Measurements from ENCODE around the gene FTH1. TPM values are rescaled to one million over a fixed set of nuclear protein-coding genes. Genes with fewer than 3 reads are reported as not detected.

The FTH1 gene
- total RNA-seq, 1 donor from 2014 or later: 1,669 TPM

GRCh38 chr11:61960532-61960931, 6.9 kb downstream of the FTH1 start:
- no peak for DNase-seq (ENCODE audit: low spot score, unreplicated experiment)
- TF ChIP-seq, protein P1, sequence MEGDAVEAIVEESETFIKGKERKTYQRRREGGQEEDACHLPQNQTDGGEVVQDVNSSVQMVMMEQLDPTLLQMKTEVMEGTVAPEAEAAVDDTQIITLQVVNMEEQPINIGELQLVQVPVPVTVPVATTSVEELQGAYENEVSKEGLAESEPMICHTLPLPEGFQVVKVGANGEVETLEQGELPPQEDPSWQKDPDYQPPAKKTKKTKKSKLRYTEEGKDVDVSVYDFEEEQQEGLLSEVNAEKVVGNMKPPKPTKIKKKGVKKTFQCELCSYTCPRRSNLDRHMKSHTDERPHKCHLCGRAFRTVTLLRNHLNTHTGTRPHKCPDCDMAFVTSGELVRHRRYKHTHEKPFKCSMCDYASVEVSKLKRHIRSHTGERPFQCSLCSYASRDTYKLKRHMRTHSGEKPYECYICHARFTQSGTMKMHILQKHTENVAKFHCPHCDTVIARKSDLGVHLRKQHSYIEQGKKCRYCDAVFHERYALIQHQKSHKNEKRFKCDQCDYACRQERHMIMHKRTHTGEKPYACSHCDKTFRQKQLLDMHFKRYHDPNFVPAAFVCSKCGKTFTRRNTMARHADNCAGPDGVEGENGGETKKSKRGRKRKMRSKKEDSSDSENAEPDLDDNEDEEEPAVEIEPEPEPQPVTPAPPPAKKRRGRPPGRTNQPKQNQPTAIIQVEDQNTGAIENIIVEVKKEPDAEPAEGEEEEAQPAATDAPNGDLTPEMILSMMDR (IDR thresholded peaks at IDR 0.05; ENCODE audit: unreplicated experiment): no peak
- Mint-ChIP-seq H3K27ac (no peak overlapping the region), H3K4me1 (ENCODE audit: low read depth) (peaks cover 16% of the 10 kb centered on the region), H3K36me3 (ENCODE audit: insufficient read depth) (peaks cover 33% of the 10 kb centered on the region), H3K4me3 (ENCODE audit: low read depth) (no peak overlapping the region), H3K27me3 (peaks cover 10% of the 10 kb centered on the region), H3K9me3 (ENCODE audit: low read depth) (no peaks in the 10 kb centered on the region)

GRCh38 chr11:61959678-61960077, 7.8 kb downstream of the FTH1 start:
- no peak overlapping the region for H3K4me3 Mint-ChIP-seq (ENCODE audit: low read depth)
- peaks cover 9% of the 10 kb centered on the region for H3K4me1 Mint-ChIP-seq (ENCODE audit: low read depth)
- H3K27me3 Mint-ChIP-seq: peaks cover 13% of the 10 kb centered on the region
- TF ChIP-seq, protein P1 (IDR thresholded peaks at IDR 0.05; ENCODE audit: unreplicated experiment): no peak
- DNase-seq (ENCODE audit: low spot score, unreplicated experiment): no peak
- H3K9me3 Mint-ChIP-seq (ENCODE audit: low read depth): no peaks in the 10 kb centered on the region
- H3K36me3 Mint-ChIP-seq (ENCODE audit: insufficient read depth): peaks cover 24% of the 10 kb centered on the region
- H3K27ac Mint-ChIP-seq: no peak overlapping the region

- Mint-ChIP-seq H3K4me1 (ENCODE audit: low read depth) (peaks cover 5% of the 10 kb centered on the region), H3K27ac (peak overlapping the region; percentile 87), H3K36me3 (ENCODE audit: insufficient read depth) (peaks cover 20% of the 10 kb centered on the region), H3K27me3 (peaks cover 18% of the 10 kb centered on the region), H3K4me3 (ENCODE audit: low read depth) (no peak overlapping the region), H3K9me3 (ENCODE audit: low read depth) (no peaks in the 10 kb centered on the region)
- TF ChIP-seq, protein P1 (IDR thresholded peaks at IDR 0.05; ENCODE audit: unreplicated experiment): no peak
- no peak for DNase-seq (ENCODE audit: low spot score, unreplicated experiment)
Observed at GRCh38 chr11:61959114-61959513, 8.3 kb downstream of the FTH1 start.

GRCh38 chr11:61958590-61958989, 8.8 kb downstream of the FTH1 start:
- DNase-seq (ENCODE audit: low spot score, unreplicated experiment): no peak
- Mint-ChIP-seq H3K36me3 (ENCODE audit: insufficient read depth) (peaks cover 14% of the 10 kb centered on the region), H3K27ac (no peak overlapping the region), H3K4me3 (ENCODE audit: low read depth) (no peak overlapping the region), H3K27me3 (peaks cover 24% of the 10 kb centered on the region), H3K4me1 (ENCODE audit: low read depth) (peaks cover 3% of the 10 kb centered on the region), H3K9me3 (ENCODE audit: low read depth) (no peaks in the 10 kb centered on the region)
- TF ChIP-seq, protein P1 (IDR thresholded peaks at IDR 0.05; ENCODE audit: unreplicated experiment): no peak

DNA sequence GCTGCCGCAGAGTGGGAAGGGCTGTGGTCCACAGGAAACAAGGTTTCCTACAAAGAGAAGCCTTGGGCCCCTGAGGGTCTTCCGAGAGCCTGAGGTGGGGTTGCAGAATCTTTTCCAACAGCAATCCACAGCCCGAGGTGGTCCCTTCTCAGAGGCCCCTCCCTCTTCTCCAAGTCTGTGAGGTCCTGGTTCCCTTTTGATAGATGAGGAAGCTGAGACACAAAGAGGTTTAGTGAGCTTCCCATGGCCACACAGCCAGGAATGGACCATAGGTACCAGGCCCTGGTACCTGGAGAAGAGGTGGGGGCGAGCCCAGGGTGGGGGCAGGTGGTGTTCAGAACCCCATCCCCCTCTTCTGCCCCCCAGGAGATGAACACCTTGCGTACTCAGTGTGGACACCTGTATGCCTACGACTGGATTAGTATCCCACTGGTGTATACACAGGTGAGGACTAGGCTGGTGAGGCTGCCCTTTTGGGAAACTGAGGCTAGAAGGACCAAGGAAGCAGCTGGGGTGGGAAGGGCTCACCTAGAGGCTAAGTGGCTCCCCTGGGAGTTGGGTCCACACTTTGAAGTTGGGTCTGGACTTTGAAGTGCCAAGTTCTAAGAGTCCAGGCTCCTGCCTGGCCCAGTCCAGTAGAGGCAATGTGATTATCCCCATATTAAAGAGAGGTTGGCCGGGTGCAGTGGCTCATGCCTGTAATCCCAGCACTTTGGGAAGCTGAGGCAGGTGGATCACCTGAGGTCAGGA, 10.2 kb downstream of the FTH1 start:
- H3K36me3 Mint-ChIP-seq (ENCODE audit: insufficient read depth): peaks cover 5% of the 10 kb centered on the region
- TF ChIP-seq, protein P1 (IDR thresholded peaks at IDR 0.05; ENCODE audit: unreplicated experiment): no peak
- H3K4me3 Mint-ChIP-seq (ENCODE audit: low read depth): no peak overlapping the region

More for the DNA sequence above, 10.2 kb downstream of the FTH1 start:
- no peak overlapping the region for H3K27ac Mint-ChIP-seq
- peaks cover 3% of the 10 kb centered on the region for H3K4me1 Mint-ChIP-seq (ENCODE audit: low read depth)
- H3K9me3 Mint-ChIP-seq (ENCODE audit: low read depth): no peaks in the 10 kb centered on the region
- peaks cover 24% of the 10 kb centered on the region for H3K27me3 Mint-ChIP-seq
- no peak for DNase-seq (ENCODE audit: low spot score, unreplicated experiment)
